H9 (cell line): ENCODE measurements around the gene TBX1. TPM values are rescaled to one million over a fixed set of nuclear protein-coding genes. Genes with fewer than 3 reads are reported as not detected.

Source experiments
- DNase-seq: peaks from one replicate; pipeline ENCODE4 v3.0.0-alpha.2; 2017
- H2AFZ ChIP-seq: one replicate; pipeline ENCODE4 v1.6.1; 2013; ENCODE audit warnings: mild to moderate bottlenecking, low read length, control low read depth, moderate library complexity
- H2AK5ac ChIP-seq: 2 replicates; pipeline ENCODE4 v1.6.1; 2013; ENCODE audit warnings: low read length, control low read depth, mixed read lengths; ENCODE audit not compliant: insufficient read length
- H2BK120ac ChIP-seq: one replicate; pipeline ENCODE4 v1.6.1; 2013; ENCODE audit warnings: low read depth, mild to moderate bottlenecking, low read length, control low read depth, inconsistent platforms; ENCODE audit not compliant: poor library complexity, severe bottlenecking
- H2BK12ac ChIP-seq: 2 replicates; pipeline ENCODE4 v1.6.1; 2013; ENCODE audit warnings: low read length, control low read depth, mixed read lengths, low read depth; ENCODE audit not compliant: insufficient read length
- H2BK15ac ChIP-seq: 2 replicates; pipeline ENCODE4 v1.6.1; 2013; ENCODE audit warnings: low read depth, low read length, control low read depth
- H2BK20ac ChIP-seq: one replicate; pipeline ENCODE4 v1.6.1; 2013; ENCODE audit warnings: low read depth, mild to moderate bottlenecking, low read length, control low read depth, inconsistent platforms; ENCODE audit not compliant: poor library complexity, severe bottlenecking
- H2BK5ac ChIP-seq: 2 replicates; pipeline ENCODE4 v1.6.1; 2013; ENCODE audit warnings: low read length, control low read depth, mixed read lengths; ENCODE audit not compliant: insufficient read length
- H3K14ac ChIP-seq: 2 replicates; pipeline ENCODE4 v1.6.1; 2013; ENCODE audit warnings: low read length, control low read depth; ENCODE audit not compliant: insufficient read depth
- H3K18ac ChIP-seq: 2 replicates; pipeline ENCODE4 v1.6.1; 2013; ENCODE audit warnings: low read depth, mild to moderate bottlenecking, mixed read lengths, low read length, control low read depth; ENCODE audit not compliant: insufficient read length
- H3K23ac ChIP-seq: 2 replicates; pipeline ENCODE4 v1.6.1; 2013; ENCODE audit warnings: low read length, control low read depth, mixed read lengths, low read depth; ENCODE audit not compliant: insufficient read length
- H3K23me2 ChIP-seq: 2 replicates; pipeline ENCODE4 v1.6.1; 2013; ENCODE audit warnings: low read depth, mild to moderate bottlenecking, mixed read lengths, low read length, control low read depth; ENCODE audit not compliant: insufficient read length, poor library complexity, severe bottlenecking
- H3K27ac ChIP-seq: 2 replicates; pipeline ENCODE4 v1.5.1; 2013; ENCODE audit warnings: low read length, control low read depth, mixed read lengths, low read depth; ENCODE audit not compliant: insufficient read length
- H3K27me3 ChIP-seq: 2 replicates; pipeline ENCODE4 v1.6.1; 2013; ENCODE audit warnings: low read length, control low read depth, inconsistent platforms; ENCODE audit not compliant: insufficient read depth
- H3K4ac ChIP-seq: 2 replicates; pipeline ENCODE4 v1.6.1; 2013; ENCODE audit warnings: low read depth, mild to moderate bottlenecking, control low read depth, inconsistent platforms, low read length, moderate library complexity
- H3K4me1 ChIP-seq: 2 replicates; pipeline ENCODE4 v1.6.1; 2013; ENCODE audit warnings: low read length, control low read depth, inconsistent platforms; ENCODE audit not compliant: insufficient read depth
- H3K4me2 ChIP-seq: 2 replicates; pipeline ENCODE4 v1.6.1; 2013; ENCODE audit warnings: low read length, control low read depth, mixed read lengths; ENCODE audit not compliant: insufficient read length, insufficient read depth
- H3K56ac ChIP-seq: 2 replicates; pipeline ENCODE4 v1.6.1; 2013; ENCODE audit warnings: low read depth, mild to moderate bottlenecking, mixed read lengths, low read length, control low read depth; ENCODE audit not compliant: insufficient read length
- H3K79me1 ChIP-seq: 2 replicates; pipeline ENCODE4 v1.6.1; 2013; ENCODE audit warnings: low read depth, mild to moderate bottlenecking, moderate library complexity, low read length, control low read depth, inconsistent platforms; ENCODE audit not compliant: insufficient read depth, poor library complexity, severe bottlenecking
- H3K79me2 ChIP-seq: 2 replicates; pipeline ENCODE4 v1.6.1; 2013; ENCODE audit warnings: low read length, control low read depth, inconsistent platforms; ENCODE audit not compliant: insufficient read depth
- H3K9ac ChIP-seq: 2 replicates; pipeline ENCODE4 v1.6.1; 2013; ENCODE audit warnings: low read length, control low read depth, mixed read lengths; ENCODE audit not compliant: insufficient read length; ENCODE audit errors: extremely low read depth
- H3K9me3 ChIP-seq: one replicate; pipeline ENCODE4 v1.6.1; 2013; ENCODE audit warnings: low read depth, low read length, inconsistent platforms; ENCODE audit not compliant: control insufficient read depth
- H3T11ph ChIP-seq: one replicate; pipeline ENCODE4 v1.6.1; 2013; ENCODE audit warnings: mild to moderate bottlenecking, low read length, control low read depth, inconsistent platforms
- H4K20me1 ChIP-seq: one replicate; pipeline ENCODE4 v1.6.1; 2013; ENCODE audit not compliant: control insufficient read depth, insufficient read length, insufficient read depth
- H4K5ac ChIP-seq: 2 replicates; pipeline ENCODE4 v1.6.1; 2013; ENCODE audit warnings: low read depth, mild to moderate bottlenecking, mixed read lengths, low read length, control low read depth; ENCODE audit not compliant: insufficient read length
- H4K8ac ChIP-seq: replicated peaks from 2 replicates; pipeline ENCODE4 v1.6.1; 2013; ENCODE audit warnings: low read length, control low read depth, mixed read lengths, low read depth; ENCODE audit not compliant: insufficient read length
- H4K91ac ChIP-seq: 2 replicates; pipeline ENCODE4 v1.6.1; 2013; ENCODE audit warnings: low read depth, mild to moderate bottlenecking, moderate library complexity, mixed read lengths, low read length, control low read depth; ENCODE audit not compliant: insufficient read length
- H3K27ac Mint-ChIP-seq, 3 experiments: 2 replicates in 2 of 3; 3 replicates in 1 of 3; pipeline ENCODE4 v1.8.0; 2020 to 2021; ENCODE audit warnings: mixed read lengths in 3 of 3, mild to moderate bottlenecking in 1 of 3, moderate library complexity in 1 of 3
- H3K27me3 Mint-ChIP-seq: 2 replicates; pipeline ENCODE4 v1.8.0; 2021; ENCODE audit warnings: low read depth, mild to moderate bottlenecking, moderate library complexity, mixed read lengths
- H3K36me3 Mint-ChIP-seq, 3 experiments: 2 replicates in 2 of 3; 3 replicates in 1 of 3; pipeline ENCODE4 v1.8.0; 2020 to 2021; ENCODE audit warnings: low read depth in 3 of 3, mixed read lengths in 3 of 3; ENCODE audit not compliant: insufficient read depth in 1 of 3
- H3K4me1 Mint-ChIP-seq, 2 experiments: 2 replicates each; pipeline ENCODE4 v1.8.0; 2020; ENCODE audit warnings: mixed read lengths in 2 of 2
- H3K4me3 Mint-ChIP-seq, 2 experiments: 2 replicates in 1 of 2; 3 replicates in 1 of 2; pipeline ENCODE4 v1.8.0; 2020 to 2021; ENCODE audit warnings: mild to moderate bottlenecking in 2 of 2, mixed read lengths in 2 of 2, moderate library complexity in 1 of 2
- H3K9me3 Mint-ChIP-seq, 2 experiments: 2 replicates in 1 of 2; 3 replicates in 1 of 2; pipeline ENCODE4 v1.8.0; 2020; ENCODE audit warnings: mild to moderate bottlenecking in 2 of 2, mixed read lengths in 2 of 2, moderate library complexity in 1 of 2
- CTCF ChIP-seq: fragments of 200-600 bp; sonication (generic); conservative IDR thresholded peaks from 3 replicates; pipeline ENCODE4 v1.8.0; 2021; ENCODE audit warnings: antibody characterized with exemption, mild to moderate bottlenecking
- WGBS: extraction: QIAGEN DNeasy Blood & Tissue Kit; methylation state at CpG from one replicate; pipeline ENCODE4 v1.1.7; 2013; ENCODE audit warnings: missing lambda C conversion rate, low lambda C conversion rate, mixed read lengths; ENCODE audit not compliant: insufficient read length; ENCODE audit errors: extremely low coverage; 5-methylcytosine and 5-hydroxymethylcytosine counted together
- total RNA-seq: library from RNA; stranded (reverse); gene quantifications from 2 replicates; pipeline ENCODE4 v1.2.1, GENCODE V29; 2021

TBX1 gene
- total RNA-seq, 1 experiment from 2014 or later: 2.2 TPM

GRCh38 chr22:19739911-19740449, 20.6 kb upstream of the TBX1 start:
- TF ChIP-seq CTCF: no peak
- H3K9me3 ChIP-seq: no peaks in the 10 kb centered on the region
- Mint-ChIP-seq H3K4me3 (no peak overlapping the region), H3K27ac (no peak overlapping the region), H3K4me1 (peaks cover 8 to 15% of the 10 kb centered on the region in 2 experiments), H3K36me3 (no peaks in the 10 kb centered on the region), H3K27me3 (peaks cover 7% of the 10 kb centered on the region), H3K9me3 (no peaks in the 10 kb centered on the region; a peak in 1 of 5 replicates)
- H3K9ac ChIP-seq: no peak overlapping the region
- H4K91ac ChIP-seq: no peak overlapping the region
- H2BK120ac ChIP-seq: no peak overlapping the region
- no peak overlapping the region for H2AK5ac ChIP-seq
- H3K79me2 ChIP-seq: no peaks in the 10 kb centered on the region
- no CpG with 5 or more reads among the region's 7 CpGs for WGBS
- H3K27me3 ChIP-seq: no peaks in the 10 kb centered on the region
- H3K4me1 ChIP-seq: no peaks in the 10 kb centered on the region
- H2BK15ac ChIP-seq: no peak overlapping the region
- no peak overlapping the region for H3K18ac ChIP-seq
- no peak overlapping the region for H3K27ac ChIP-seq
- no peak overlapping the region for H3K56ac ChIP-seq
- H3K14ac ChIP-seq: no peak overlapping the region
- H2BK5ac ChIP-seq: no peak overlapping the region
- H3K4me2 ChIP-seq: no peak overlapping the region
- H3K4ac ChIP-seq: no peak overlapping the region
- no peak overlapping the region for H3K23ac ChIP-seq
- no peak overlapping the region for H4K8ac ChIP-seq
- H4K20me1 ChIP-seq: no peaks in the 10 kb centered on the region
- H3K23me2 ChIP-seq: no peaks in the 10 kb centered on the region
- DNase-seq: no peak
- no peak overlapping the region for H3T11ph ChIP-seq
- H2BK20ac ChIP-seq: no peak overlapping the region
- H2AFZ ChIP-seq: no peak overlapping the region
- no peak overlapping the region for H4K5ac ChIP-seq
- H3K79me1 ChIP-seq: no peaks in the 10 kb centered on the region
- no peak overlapping the region for H2BK12ac ChIP-seq
